DOHH2 (cell line): ENCODE data around the gene PALLD.

Experiments used
- H3F3A ChIP-seq: fragments of 200-600 bp; sonication (generic), shearing (Covaris generic); 2 replicates; pipeline ENCODE4 v1.6.0; 2016; ENCODE audit warnings: antibody characterized with exemption, mild to moderate bottlenecking; ENCODE audit not compliant: control insufficient read depth, insufficient read depth
- H3K27ac ChIP-seq: fragments of 200-600 bp; sonication (generic); 2 replicates; pipeline ENCODE4 v1.5.1; 2014; ENCODE audit warnings: low read depth, mild to moderate bottlenecking, low read length, moderate library complexity
- H3K27me3 ChIP-seq: fragments of 200-600 bp; sonication (generic); 2 replicates; pipeline ENCODE4 v1.6.1; 2014; ENCODE audit warnings: mild to moderate bottlenecking, low read length, mixed read lengths; ENCODE audit not compliant: control insufficient read depth
- H3K36me3 ChIP-seq: fragments of 200-600 bp; sonication (generic); 2 replicates; pipeline ENCODE4 v1.6.1; 2014; ENCODE audit warnings: mild to moderate bottlenecking, low read length, moderate library complexity, mixed read lengths; ENCODE audit not compliant: control insufficient read depth
- H3K4me1 ChIP-seq: fragments of 200-600 bp; sonication (generic); 2 replicates; pipeline ENCODE4 v1.6.1; 2014; ENCODE audit warnings: mild to moderate bottlenecking, low read length, mixed read lengths; ENCODE audit not compliant: control insufficient read depth
- H3K4me2 ChIP-seq: fragments of 200-600 bp; sonication (generic); 2 replicates; pipeline ENCODE4 v1.6.0; 2014; ENCODE audit warnings: mild to moderate bottlenecking, low read length, moderate library complexity
- H3K4me3 ChIP-seq: fragments of 200-600 bp; sonication (generic); 2 replicates; pipeline ENCODE4 v1.5.1; 2014; ENCODE audit warnings: mild to moderate bottlenecking, low read length, mixed read lengths
- H3K79me2 ChIP-seq: fragments of 200-600 bp; sonication (generic); 2 replicates; pipeline ENCODE4 v1.6.1; 2014; ENCODE audit warnings: mild to moderate bottlenecking, low read length, mixed read lengths; ENCODE audit not compliant: control insufficient read depth
- H3K9me2 ChIP-seq: fragments of 200-600 bp; sonication (generic); replicated peaks from 2 replicates; pipeline ENCODE4 v1.6.1; 2014; ENCODE audit warnings: mild to moderate bottlenecking, low read length, mixed read lengths; ENCODE audit not compliant: control insufficient read depth
- H3K9me3 ChIP-seq: fragments of 200-600 bp; sonication (generic); 2 replicates; pipeline ENCODE4 v1.6.1; 2014; ENCODE audit warnings: antibody characterized with exemption, low read length, mixed read lengths; ENCODE audit not compliant: control insufficient read depth, insufficient read depth
- H4K20me1 ChIP-seq: fragments of 200-600 bp; sonication (generic); 2 replicates; pipeline ENCODE4 v1.6.0; 2014; ENCODE audit warnings: low read depth, mild to moderate bottlenecking, antibody characterized with exemption, low read length, moderate library complexity; ENCODE audit not compliant: control insufficient read depth, insufficient read depth
- CTCF ChIP-seq: fragments of 200-600 bp; sonication (generic); IDR thresholded peaks from one replicate; pipeline ENCODE4 v1.5.1; 2014; ENCODE audit warnings: antibody characterized with exemption, mild to moderate bottlenecking, low read depth, low read length; ENCODE audit not compliant: poor library complexity, severe bottlenecking
- EZH2phosphoT487 ChIP-seq: fragments of 200-600 bp; sonication (generic); IDR thresholded peaks from 2 replicates; pipeline ENCODE4 v1.6.1; 2017; ENCODE audit warnings: borderline replicate concordance, mild to moderate bottlenecking, antibody characterized with exemption, low read length, moderate library complexity, mixed read lengths

PALLD gene

GRCh38 chr4:168874083-168874482 lies 377.2 kb downstream of the PALLD start:
- no peaks in the 10 kb centered on the region for H3K9me2 ChIP-seq
- TF ChIP-seq CTCF (no peak), EZH2phosphoT487 (no peak)
- no peaks in the 10 kb centered on the region for H3K36me3 ChIP-seq
- no peak overlapping the region for H3K4me3 ChIP-seq
- H4K20me1 ChIP-seq: no peaks in the 10 kb centered on the region
- H3K4me1 ChIP-seq: no peaks in the 10 kb centered on the region
- H3K27me3 ChIP-seq: peaks cover 12% of the 10 kb centered on the region; the same call in 1 of the 2 replicates
- H3K4me2 ChIP-seq: no peak overlapping the region
- H3K9me3 ChIP-seq: no peaks in the 10 kb centered on the region
- no peaks in the 10 kb centered on the region for H3K79me2 ChIP-seq
- no peak overlapping the region for H3K27ac ChIP-seq
- H3F3A ChIP-seq: no peaks in the 10 kb centered on the region

- no peaks in the 10 kb centered on the region for H3K4me1 ChIP-seq
- H4K20me1 ChIP-seq: no peaks in the 10 kb centered on the region
- TF ChIP-seq EZH2phosphoT487 (no peak), CTCF (no peak)
- no peak overlapping the region for H3K27ac ChIP-seq
- no peaks in the 10 kb centered on the region for H3K36me3 ChIP-seq
- no peak overlapping the region for H3K4me3 ChIP-seq
- no peaks in the 10 kb centered on the region for H3K9me2 ChIP-seq
- H3K79me2 ChIP-seq: no peaks in the 10 kb centered on the region
- H3F3A ChIP-seq: no peaks in the 10 kb centered on the region
- no peak overlapping the region for H3K4me2 ChIP-seq
- H3K27me3 ChIP-seq: peaks cover 9% of the 10 kb centered on the region; the same call in 1 of the 2 replicates
- H3K9me3 ChIP-seq: no peaks in the 10 kb centered on the region
Observed at GRCh38 chr4:168876106-168876505, 379.3 kb downstream of the PALLD start.

DNA sequence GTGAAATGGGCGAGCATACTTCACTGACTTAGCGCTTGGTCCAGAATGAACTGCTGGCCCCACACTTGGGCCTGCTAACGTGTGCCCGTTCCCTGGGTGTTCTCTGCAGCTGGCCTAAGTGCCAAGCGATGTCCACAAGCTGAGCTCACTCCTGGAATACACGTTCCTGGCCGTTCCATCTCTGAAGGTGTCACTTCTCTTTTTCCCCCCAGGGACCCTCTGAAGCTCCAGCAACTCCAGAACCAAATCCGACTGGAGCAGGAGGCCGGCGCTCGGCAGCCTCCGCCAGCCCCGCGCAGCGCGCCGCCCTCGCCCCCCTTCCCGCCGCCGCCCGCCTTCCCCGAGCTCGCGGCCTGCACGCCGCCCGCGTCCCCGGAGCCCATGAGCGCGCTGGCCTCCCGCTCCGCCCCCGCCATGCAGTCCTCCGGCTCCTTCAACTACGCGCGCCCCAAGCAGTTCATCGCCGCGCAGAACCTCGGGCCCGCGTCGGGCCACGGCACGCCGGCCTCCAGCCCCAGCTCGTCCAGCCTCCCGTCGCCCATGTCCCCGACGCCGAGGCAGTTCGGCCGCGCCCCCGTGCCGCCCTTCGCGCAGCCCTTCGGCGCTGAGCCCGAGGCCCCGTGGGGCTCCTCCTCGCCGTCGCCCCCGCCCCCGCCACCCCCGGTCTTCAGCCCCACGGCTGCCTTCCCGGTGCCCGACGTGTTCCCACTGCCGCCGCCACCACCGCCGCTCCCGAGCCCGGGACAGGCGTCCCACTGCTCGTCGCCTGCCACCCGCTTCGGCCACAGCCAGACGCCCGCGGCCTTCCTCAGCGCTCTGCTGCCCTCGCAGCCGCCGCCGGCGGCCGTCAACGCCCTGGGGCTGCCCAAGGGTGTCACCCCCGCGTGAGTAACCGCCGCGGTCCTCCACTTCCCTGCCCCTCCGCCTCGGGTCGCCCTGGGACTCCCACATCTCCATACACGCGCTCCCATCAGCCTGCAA lies 380.9 kb downstream of the PALLD start:
- Histone ChIP-seq H3F3A (no peaks in the 10 kb centered on the region), H3K9me3 (no peaks in the 10 kb centered on the region), H3K9me2 (no peaks in the 10 kb centered on the region), H3K4me2 (no peak overlapping the region), H3K27ac (no peak overlapping the region), H3K79me2 (no peaks in the 10 kb centered on the region), H3K4me1 (no peaks in the 10 kb centered on the region), H3K4me3 (no peak overlapping the region), H3K27me3 (peaks cover 6% of the 10 kb centered on the region; the same call in 1 of the 2 replicates), H4K20me1 (no peaks in the 10 kb centered on the region), H3K36me3 (no peaks in the 10 kb centered on the region)
- no peak for TF ChIP-seq CTCF
- no peak for TF ChIP-seq EZH2phosphoT487
